B cell (primary cell): ENCODE results near the gene ELOVL6. TPM values are rescaled to one million over a fixed set of nuclear protein-coding genes. Genes with fewer than 3 reads are reported as not detected.

Source experiments
- ATAC-seq: fragments of 200-7000 bp; cut with Tn5 transposase; one replicate; pipeline ENCODE4 v1.10.0; 2021; ENCODE audit warnings: low read depth, mild to moderate bottlenecking, moderate number of reproducible peaks, moderate library complexity
- CTCF ChIA-PET: fragments of 350-600 bp; sonication (Branson Sonifier 250); formaldehyde crosslinking; loops from one replicate; lab custom pipeline; 2021; ENCODE audit warnings: antibody characterized with exemption, inconsistent platforms; lab: Charles Lee
- POLR2A ChIA-PET: fragments of 350-600 bp; sonication (Branson Sonifier 250); formaldehyde crosslinking; loops from one replicate; lab custom pipeline; 2021; ENCODE audit warnings: antibody characterized with exemption; lab: Charles Lee
- DNase-seq: peaks from one replicate; pipeline ENCODE4 v3.0.0; 2013
- H2AFZ ChIP-seq: 2 replicates; pipeline ENCODE4 v1.6.1; 2012; ENCODE audit warnings: mild to moderate bottlenecking, low read depth, low read length; ENCODE audit not compliant: insufficient read depth, poor library complexity, severe bottlenecking
- H3K27ac ChIP-seq, 2 donors: 1 replicate in 1 of 2; 2 replicates in 1 of 2; pipeline ENCODE4 v1.5.1; 2012 to 2013; ENCODE audit warnings: low read length in 2 of 2, mild to moderate bottlenecking in 2 of 2, moderate library complexity in 1 of 2
- H3K27me3 ChIP-seq, 4 experiments: fragments of 200-600 bp in 1 of 4; sonication (generic) in 1 of 4; replicated peaks in 1 of 4; 1 replicate in 2 of 4; 2 replicates in 2 of 4; pipeline versions ENCODE4 v1.6.1 to v1.7.0; 2013 to 2016; ENCODE audit warnings: low read length in 3 of 4, mild to moderate bottlenecking in 2 of 4, mixed read lengths in 1 of 4, moderate library complexity in 1 of 4; ENCODE audit not compliant: insufficient read depth in 4 of 4, control insufficient read depth in 3 of 4; ENCODE audit errors: control extremely low read depth in 1 of 4
- H3K36me3 ChIP-seq, 2 experiments: replicated peaks in 1 of 2; 1 replicate in 1 of 2; 2 replicates in 1 of 2; pipeline versions ENCODE4 v1.6.1 to v1.7.1; 2013; ENCODE audit warnings: low read length in 1 of 2; ENCODE audit not compliant: insufficient read depth in 2 of 2, control insufficient read depth in 1 of 2; ENCODE audit errors: control extremely low read depth in 1 of 2, extremely low read depth in 1 of 2
- H3K4me1 ChIP-seq, 2 donors: fragments of 200-600 bp in 1 of 2; sonication (generic) in 1 of 2; 1 replicate in 1 of 2; 2 replicates in 1 of 2; pipeline versions ENCODE4 v1.5.1 to v1.6.1; 2013 to 2017; ENCODE audit warnings: low read length in 2 of 2; ENCODE audit not compliant: control insufficient read depth in 2 of 2, insufficient read depth in 2 of 2
- H3K4me2 ChIP-seq: replicated peaks from 2 replicates; pipeline ENCODE3; 2012; ENCODE audit warnings: mild to moderate bottlenecking, low read depth, low read length; ENCODE audit not compliant: poor library complexity, severe bottlenecking
- H3K4me3 ChIP-seq, 5 experiments: fragments of 200-600 bp in 1 of 5; sonication (generic) in 1 of 5; 1 replicate in 3 of 5; 2 replicates in 2 of 5; pipeline versions ENCODE4 v1.5.1 to v1.7.0; 2011 to 2016; ENCODE audit warnings: low read length in 4 of 5, mild to moderate bottlenecking in 4 of 5, low read depth in 2 of 5, control low read depth in 1 of 5, moderate library complexity in 1 of 5; ENCODE audit not compliant: insufficient read depth in 1 of 5; ENCODE audit errors: control extremely low read depth in 1 of 5, extremely low read depth in 1 of 5
- H3K79me2 ChIP-seq: fragments of 200-600 bp; sonication (generic); one replicate; pipeline ENCODE4 v1.6.0; 2016; ENCODE audit warnings: low read length; ENCODE audit not compliant: control insufficient read depth, insufficient read depth
- H3K9ac ChIP-seq: fragments of 200-600 bp; sonication (generic); 2 replicates; pipeline ENCODE4 v1.6.1; 2017; ENCODE audit warnings: mild to moderate bottlenecking, low read length, moderate library complexity
- H3K9me3 ChIP-seq, 3 donors: one replicate each; pipeline versions ENCODE4 v1.6.1 to v1.7.1; 2013; ENCODE audit warnings: low read length in 2 of 3; ENCODE audit not compliant: control insufficient read depth in 2 of 3, insufficient read depth in 1 of 3; ENCODE audit errors: control extremely low read depth in 1 of 3
- H4K20me1 ChIP-seq: 2 replicates; pipeline ENCODE4 v1.6.0; 2012; ENCODE audit warnings: mild to moderate bottlenecking, low read length; ENCODE audit not compliant: insufficient read depth, control insufficient read depth, poor library complexity, severe bottlenecking
- H3K27ac Mint-ChIP-seq: one replicate; pipeline ENCODE4 v1.8.0; 2021; ENCODE audit warnings: mixed read lengths
- H3K27me3 Mint-ChIP-seq: one replicate; pipeline ENCODE4 v1.8.0; 2021; ENCODE audit warnings: mixed read lengths
- H3K4me1 Mint-ChIP-seq: one replicate; pipeline ENCODE4 v1.8.0; 2021; ENCODE audit warnings: mixed read lengths
- H3K4me3 Mint-ChIP-seq: one replicate; pipeline ENCODE4 v1.8.0; 2021; ENCODE audit warnings: mixed read lengths
- H3K9me3 Mint-ChIP-seq: one replicate; pipeline ENCODE4 v1.8.0; 2022; ENCODE audit warnings: mixed read lengths; ENCODE audit not compliant: insufficient read depth
- EZH2 ChIP-seq: IDR thresholded peaks from 2 replicates; pipeline ENCODE4 v1.6.1; 2012; ENCODE audit warnings: borderline replicate concordance, low read depth, mild to moderate bottlenecking, moderate library complexity, low read length; ENCODE audit not compliant: insufficient read depth, poor library complexity, severe bottlenecking
- WGBS: methylation state at CpG from one replicate; pipeline ENCODE4 v1.1.5; 2013; ENCODE audit warnings: missing lambda C conversion rate; ENCODE audit not compliant: insufficient coverage; 5-methylcytosine and 5-hydroxymethylcytosine counted together
- intact Hi-C: fragments of 100-400 bp; cut with micrococcal nuclease; formaldehyde crosslinking; loops from one replicate; pipeline ENCODE4 v1.10.0; 2022
- polyA plus RNA-seq: library from polyadenylated mRNA; depleted of rRNA; stranded (reverse); fragments of >200 nt; gene quantifications from 2 replicates; pipeline ENCODE4 v1.2.3, GENCODE V29; 2012
- total RNA-seq, 2 donors: library from RNA; stranded (reverse); fragments of 120-200 nt in 1 of 2; gene quantifications; 1 replicate in 1 of 2; 2 replicates in 1 of 2; pipeline versions ENCODE4 v1.2.3 to v1.2.4, GENCODE V29; 2013 to 2022
- TF ChIP-seq, protein P1 (sequence below): fragments of 200-600 bp; IDR thresholded peaks from one replicate; pipeline ENCODE4 v1.8.0; 2022; ENCODE audit warnings: antibody characterized with exemption, mild to moderate bottlenecking

ELOVL6 gene
- total and polyA plus RNA-seq, 2 donors (not counting 1 experiment from before 2014, with no cell fraction given), result 0.10 to 0.22 TPM

DNA sequence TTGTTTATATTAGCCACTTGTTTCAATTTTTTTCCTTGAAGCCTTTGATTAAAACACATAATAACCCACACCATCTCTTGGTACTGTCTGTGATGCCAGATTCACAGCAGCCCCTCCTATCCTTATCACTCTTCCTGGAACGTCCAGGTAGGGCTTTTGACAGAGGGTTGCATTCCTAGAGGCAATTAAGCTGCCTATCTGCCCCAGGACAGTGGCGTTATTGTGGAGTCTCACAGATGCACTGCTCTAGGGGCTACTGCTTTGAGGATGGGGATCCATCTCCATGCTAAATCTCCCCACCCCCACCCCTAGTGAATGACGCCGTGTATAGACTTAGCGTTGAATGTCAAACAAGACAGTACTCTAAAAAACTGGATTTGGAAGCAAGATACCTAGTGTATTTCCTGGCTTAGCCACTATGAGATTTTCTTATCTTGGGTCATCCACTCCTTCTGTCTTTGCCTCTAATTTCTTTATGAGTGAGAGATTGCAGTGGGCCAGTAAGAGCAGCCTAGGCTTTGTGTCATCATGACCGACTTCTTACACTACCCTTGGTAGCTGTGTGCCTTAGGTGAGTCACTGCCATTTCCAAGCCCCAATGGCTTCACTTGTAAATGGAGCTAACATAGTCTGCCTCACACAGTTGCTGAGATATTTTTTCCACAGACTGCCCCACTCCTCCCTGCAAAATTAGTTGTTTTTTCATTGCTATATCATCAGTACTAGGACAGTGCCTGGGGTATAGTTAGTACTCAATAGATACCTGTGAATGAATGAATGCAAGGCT is 194.8 kb downstream of the ELOVL6 start:
- no peaks in the 10 kb centered on the region for H3K27me3 ChIP-seq
- CTCF ChIA-PET, result interaction anchor here (11.7 kb wide), 1 partner anchor 511 kb away, joined by 232 read pairs; no protein-coding TSS in a partner anchor
- H3K4me3 Mint-ChIP-seq, result no peak overlapping the region
- H3K27ac Mint-ChIP-seq, result no peak overlapping the region
- no peaks in the 10 kb centered on the region for H3K79me2 ChIP-seq
- H3K9me3 ChIP-seq, result no peaks in the 10 kb centered on the region
- no peak overlapping the region for H3K4me3 ChIP-seq
- 97% methylated on average over 6 of the region's 6 CpGs for WGBS
- intact Hi-C loops, result no loop called here
- H3K9ac ChIP-seq, result no peak overlapping the region
- TF ChIP-seq, protein P1, sequence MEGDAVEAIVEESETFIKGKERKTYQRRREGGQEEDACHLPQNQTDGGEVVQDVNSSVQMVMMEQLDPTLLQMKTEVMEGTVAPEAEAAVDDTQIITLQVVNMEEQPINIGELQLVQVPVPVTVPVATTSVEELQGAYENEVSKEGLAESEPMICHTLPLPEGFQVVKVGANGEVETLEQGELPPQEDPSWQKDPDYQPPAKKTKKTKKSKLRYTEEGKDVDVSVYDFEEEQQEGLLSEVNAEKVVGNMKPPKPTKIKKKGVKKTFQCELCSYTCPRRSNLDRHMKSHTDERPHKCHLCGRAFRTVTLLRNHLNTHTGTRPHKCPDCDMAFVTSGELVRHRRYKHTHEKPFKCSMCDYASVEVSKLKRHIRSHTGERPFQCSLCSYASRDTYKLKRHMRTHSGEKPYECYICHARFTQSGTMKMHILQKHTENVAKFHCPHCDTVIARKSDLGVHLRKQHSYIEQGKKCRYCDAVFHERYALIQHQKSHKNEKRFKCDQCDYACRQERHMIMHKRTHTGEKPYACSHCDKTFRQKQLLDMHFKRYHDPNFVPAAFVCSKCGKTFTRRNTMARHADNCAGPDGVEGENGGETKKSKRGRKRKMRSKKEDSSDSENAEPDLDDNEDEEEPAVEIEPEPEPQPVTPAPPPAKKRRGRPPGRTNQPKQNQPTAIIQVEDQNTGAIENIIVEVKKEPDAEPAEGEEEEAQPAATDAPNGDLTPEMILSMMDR, result no peak
- no peak for TF ChIP-seq EZH2
- no peak overlapping the region for H3K27ac ChIP-seq
- H3K27me3 Mint-ChIP-seq, result peaks cover 16% of the 10 kb centered on the region
- POLR2A ChIA-PET, result no interaction called here
- no peak for ATAC-seq
- no peaks in the 10 kb centered on the region for H4K20me1 ChIP-seq
- H2AFZ ChIP-seq, result no peak overlapping the region
- H3K4me1 Mint-ChIP-seq, result peaks cover 3% of the 10 kb centered on the region
- H3K9me3 Mint-ChIP-seq, result no peaks in the 10 kb centered on the region
- no peaks in the 10 kb centered on the region for H3K4me1 ChIP-seq
- no peak for DNase-seq
- no peaks in the 10 kb centered on the region for H3K36me3 ChIP-seq
- H3K4me2 ChIP-seq, result no peak overlapping the region

DNA sequence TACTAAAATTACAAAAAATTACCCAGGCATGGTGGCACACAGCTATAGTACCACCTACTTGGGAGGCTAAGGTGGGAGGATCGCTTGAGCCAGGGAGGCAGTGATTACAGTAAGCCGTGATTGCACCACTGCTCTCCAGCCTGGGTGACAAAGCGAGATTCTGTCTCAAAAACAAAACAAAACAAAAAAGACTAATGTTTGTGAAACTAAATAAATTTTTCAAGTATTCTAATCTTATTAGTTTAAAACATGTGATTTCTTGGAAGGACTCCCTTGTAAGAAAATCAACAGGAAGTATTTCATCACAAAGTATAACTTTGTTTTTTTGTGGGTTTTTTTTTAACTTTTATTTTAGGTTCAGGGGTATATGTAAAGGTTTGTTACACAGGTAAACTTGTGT is 196.1 kb downstream of the ELOVL6 start:
- WGBS, result no CpG with 5 or more reads among the region's 3 CpGs
- H3K79me2 ChIP-seq, result no peaks in the 10 kb centered on the region
- no peak for ATAC-seq
- no peaks in the 10 kb centered on the region for H3K36me3 ChIP-seq
- H3K27me3 ChIP-seq, result no peaks in the 10 kb centered on the region
- no peak overlapping the region for H3K4me3 Mint-ChIP-seq
- POLR2A ChIA-PET, result no interaction called here
- H4K20me1 ChIP-seq, result no peaks in the 10 kb centered on the region
- H3K4me3 ChIP-seq, result no peak overlapping the region
- TF ChIP-seq EZH2, result no peak
- TF ChIP-seq, protein P1, result no peak
- no peaks in the 10 kb centered on the region for H3K9me3 ChIP-seq
- H3K4me2 ChIP-seq, result no peak overlapping the region
- H3K9me3 Mint-ChIP-seq, result no peaks in the 10 kb centered on the region
- peaks cover 16% of the 10 kb centered on the region for H3K27me3 Mint-ChIP-seq
- H3K27ac ChIP-seq, result no peak overlapping the region
- H3K27ac Mint-ChIP-seq, result no peak overlapping the region
- H3K4me1 Mint-ChIP-seq, result peaks cover 3% of the 10 kb centered on the region
- no peak overlapping the region for H2AFZ ChIP-seq
- no peak for DNase-seq
- intact Hi-C loops, result no loop called here
- H3K4me1 ChIP-seq, result no peaks in the 10 kb centered on the region
- CTCF ChIA-PET, result interaction anchor here (1.8 to 2.1 kb wide), 2 partner anchors 509 to 514 kb away, joined by 9 to 43 read pairs; no protein-coding TSS in a partner anchor
- no peak overlapping the region for H3K9ac ChIP-seq
